ENCODE measurements around the gene LRRC25. TPM values are rescaled to one million over a fixed set of nuclear protein-coding genes. Genes with fewer than 3 reads are reported as not detected.

The LRRC25 gene
- total and polyA plus RNA-seq, 10 of the 15 experiments (the other 5 are each of a cell fraction or from before 2014, with no cell fraction given), result 0.38 to 2.9 (median 1.2) TPM

- TF ChIP-seq MLLT1 (IDR thresholded peaks at IDR 0.05), result no peak
These were observed 35.0 kb upstream of the LRRC25 start (continued) for GRCh38 chr19:18432275-18433014.

- Histone ChIP-seq H3K27ac (ENCODE audit: control insufficient read depth, insufficient read depth) (no peak overlapping the region), H3K36me3 (ENCODE audit: control insufficient read depth in 2 of 2, insufficient read depth in 2 of 2, low read length in 1 of 2) (peaks cover 0 to 7% of the 10 kb centered on the region in 2 experiments; a peak in 3 of 4 replicates), H3K4me1 (ENCODE audit: control insufficient read depth, insufficient read depth, low read length) (peaks cover 35% of the 10 kb centered on the region), H3K79me2 (ENCODE audit: control insufficient read depth, insufficient read depth, low read length) (peaks cover 8% of the 10 kb centered on the region), H3K4me2 (ENCODE audit: control insufficient read depth, insufficient read depth) (peak overlapping the region; percentile 97; the same call in 1 of the 2 replicates), H3K9me3 (replicated peaks; ENCODE audit: control insufficient read depth, insufficient read depth, low read length) (no peaks in the 10 kb centered on the region; the same call in 2 of the 3 replicates), H3K27me3 (replicated peaks in 1 of 2; ENCODE audit: control insufficient read depth in 2 of 2, insufficient read depth in 2 of 2, low read length in 1 of 2) (no peaks in the 10 kb centered on the region), H3K4me3 (no peak overlapping the region), H3K9ac (ENCODE audit: control insufficient read depth, insufficient read depth, low read length) (no peak overlapping the region; the same call in 1 of the 2 replicates), H2AFZ (ENCODE audit: control insufficient read depth, low read depth, low read length) (no peak overlapping the region), H4K20me1 (ENCODE audit: control insufficient read depth, insufficient read depth) (no peaks in the 10 kb centered on the region; the same call in 1 of the 2 replicates)
- WGBS (ENCODE audit: insufficient coverage, insufficient replicate concordance, low lambda C conversion rate, missing lambda C conversion rate), result 91% methylated on average over 18 of the region's 34 CpGs
- RAD21 ChIA-PET (ENCODE audit: unreplicated experiment), result no interaction called here
- POLR2A ChIA-PET, result interaction anchor here (0.6 to 1.4 kb wide), 2 partner anchors 11 to 251 kb away, joined by 4 to 6 read pairs; no protein-coding TSS in a partner anchor
- DNase-seq (ENCODE audit: low read depth, low spot score) (no peak), FAIRE-seq (no peak), ATAC-seq (no peak)
- no TSS peak for BruUV-seq (replicated peaks)
- TF ChIP-seq RELA (IDR thresholded peaks at IDR 0.05; ENCODE audit: borderline replicate concordance, partially characterized antibody), result no peak
- TF ChIP-seq POLR2A (IDR thresholded peaks at IDR 0.05; ENCODE audit: low read depth, low read length), result 0 out of 2 replicates have a peak, but pooled peaks have one; percentile 9
- no peak for TF ChIP-seq GATAD2B (conservative IDR thresholded peaks at IDR 0.05; ENCODE audit: low read depth)
- CTCF ChIA-PET, result interaction anchor here (0.7 to 1.4 kb wide), 2 partner anchors 13 to 21 kb away, joined by 3 to 5 read pairs; partner anchors contain the start of gene SSBP4
- SMC1A ChIA-PET (ENCODE audit: uncharacterized antibody, unreplicated experiment), result no interaction called here
- in situ Hi-C loops (cut with MboI) (no loop called here), intact Hi-C loops (cut with micrococcal nuclease; ENCODE audit: unreplicated experiment) (no loop called here)
These were observed 34.2 kb upstream of the LRRC25 start for GRCh38 chr19:18431351-18432197.
